Raji (cell line): ENCODE data around the gene SEBOX.

Experiments
- POLR2A ChIP-seq: IDR thresholded peaks from 2 replicates; pipeline ENCODE4 v1.6.1; 2011; ENCODE audit warnings: low read depth, low read length, control low read depth; ENCODE audit not compliant: insufficient read depth

The SEBOX gene

GRCh38 chr17:28342313-28342712 lies 22.7 kb downstream of the SEBOX start:
- no peak for TF ChIP-seq POLR2A

- no peak for TF ChIP-seq POLR2A
Observed at GRCh38 chr17:28341516-28341915, 23.5 kb downstream of the SEBOX start.

- no peak for TF ChIP-seq POLR2A
Observed at GRCh38 chr17:28340374-28340773, 24.6 kb downstream of the SEBOX start.

GRCh38 chr17:28339431-28339830 lies 25.6 kb downstream of the SEBOX start:
- TF ChIP-seq POLR2A: no peak

- TF ChIP-seq POLR2A: no peak
Observed at GRCh38 chr17:28338056-28338768, 26.8 kb downstream of the SEBOX start.

GRCh38 chr17:28335959-28336871 lies 28.8 kb downstream of the SEBOX start:
- TF ChIP-seq POLR2A: no peak

GRCh38 chr17:28335201-28335958 lies 29.6 kb downstream of the SEBOX start, which contains the start of the genes IFT20 and TNFAIP1:
Gene IFT20, minus strand, starts transcription at chr17:28335472. Its CDS starts 3,487 bp downstream, at chr17:28331985.
Gene TNFAIP1, plus strand, starts transcription at chr17:28335761. Its CDS starts 3,761 bp downstream, at chr17:28339522.
- TF ChIP-seq POLR2A: peak; percentile 87

- TF ChIP-seq POLR2A: no peak
Observed at GRCh38 chr17:28334666-28335200, 30.3 kb downstream of the SEBOX start.

- no peak for TF ChIP-seq POLR2A
Observed at GRCh38 chr17:28334171-28334570, 30.8 kb downstream of the SEBOX start.

- no peak for TF ChIP-seq POLR2A
Observed at GRCh38 chr17:28333083-28333746, 31.8 kb downstream of the SEBOX start.

GRCh38 chr17:28331891-28332420 lies 33.0 kb downstream of the SEBOX start:
- TF ChIP-seq POLR2A: no peak

GRCh38 chr17:28330671-28331070 lies 34.3 kb downstream of the SEBOX start:
- no peak for TF ChIP-seq POLR2A

- TF ChIP-seq POLR2A: no peak
Observed at GRCh38 chr17:28328325-28328724, 36.7 kb downstream of the SEBOX start.

GRCh38 chr17:28327709-28328108 lies 37.3 kb downstream of the SEBOX start:
- TF ChIP-seq POLR2A: no peak
